GM12878 (cell line): ENCODE data around the gene TUBD1. TPM values are rescaled to one million over a fixed set of nuclear protein-coding genes. Genes with fewer than 3 reads are reported as not detected.
"Not testable (repeated sequence)": the region's sequence is repeated elsewhere in the genome, so short reads cannot be mapped to it uniquely, and the experiment has no call there.

Experiments used
- ATAC-seq: fragments of 200-7000 bp; cut with Tn5 transposase; 3 replicates; pipeline ENCODE4 v1.9.1; 2020; ENCODE audit warnings: mild to moderate bottlenecking, moderate library complexity
- BruUV-seq: library from RNA; stranded (reverse); fragments of 400-500 nt; replicated peaks from 2 replicates; lab custom pipeline; 2021; lab: Mats Ljungman, UMichigan
- CTCF ChIA-PET: fragments of 300-600 bp; sonication (Branson Sonifier 250); formaldehyde crosslinking; extraction: SDS; loops from one replicate; lab custom pipeline; 2021; ENCODE audit warnings: inconsistent platforms; lab: Yijun Ruan, JAX
- POLR2A ChIA-PET: fragments of 350-600 bp; formaldehyde crosslinking; extraction: SDS; loops from one replicate; lab custom pipeline; 2021; ENCODE audit warnings: inconsistent platforms; lab: Charles Lee
- RAD21 ChIA-PET: fragments of 300-600 bp; sonication (Branson Sonifier 250); formaldehyde crosslinking; loops from one replicate; lab custom pipeline; 2023; ENCODE audit warnings: antibody characterized with exemption; ENCODE audit not compliant: unreplicated experiment; lab: Charles Lee
- SMC1A ChIA-PET: fragments of 300-600 bp; sonication (Branson Sonifier 250); formaldehyde crosslinking; loops from one replicate; lab custom pipeline; 2023; ENCODE audit not compliant: unreplicated experiment, uncharacterized antibody; lab: Charles Lee
- DNase-seq: peaks from one replicate; pipeline ENCODE4 v3.0.0-alpha.2; 2011; ENCODE audit warnings: low read depth, low spot score
- FAIRE-seq: peaks from 3 replicates; lab custom pipeline; 2011; peaks lifted over from hg19 to GRCh38; lab: Jason Lieb, UNC
- H2AFZ ChIP-seq: 2 replicates; pipeline ENCODE4 v1.6.0; 2011; ENCODE audit warnings: low read depth, low read length, control low read depth; ENCODE audit not compliant: control insufficient read depth
- H3K27ac ChIP-seq: 2 replicates; pipeline ENCODE4 v1.5.1; 2011; ENCODE audit warnings: control low read depth; ENCODE audit not compliant: control insufficient read depth, insufficient read depth
- H3K27me3 ChIP-seq, 2 experiments: replicated peaks in 1 of 2; 2 replicates each; pipeline versions ENCODE4 v1.6.0 to v1.6.1; 2011; ENCODE audit warnings: low read length in 1 of 2; ENCODE audit not compliant: control insufficient read depth in 2 of 2, insufficient read depth in 2 of 2
- H3K36me3 ChIP-seq, 2 experiments: 2 replicates each; pipeline ENCODE4 v1.5.1; 2011; ENCODE audit warnings: low read length in 1 of 2; ENCODE audit not compliant: control insufficient read depth in 2 of 2, insufficient read depth in 2 of 2
- H3K4me1 ChIP-seq: 2 replicates; pipeline ENCODE4 v1.6.1; 2011; ENCODE audit warnings: mild to moderate bottlenecking, low read length, moderate library complexity, mixed read lengths; ENCODE audit not compliant: control insufficient read depth, insufficient read depth
- H3K4me2 ChIP-seq: 2 replicates; pipeline ENCODE4 v1.6.0; 2011; ENCODE audit warnings: control low read depth; ENCODE audit not compliant: control insufficient read depth, insufficient read depth
- H3K4me3 ChIP-seq: fragments of 200-600 bp; sonication (generic); 2 replicates; pipeline ENCODE4 v1.5.1; 2016
- H3K79me2 ChIP-seq: 2 replicates; pipeline ENCODE4 v1.6.0; 2011; ENCODE audit warnings: low read length; ENCODE audit not compliant: control insufficient read depth, insufficient read depth
- H3K9ac ChIP-seq: 2 replicates; pipeline ENCODE4 v1.8.0; 2011; ENCODE audit warnings: low read length, control low read depth, mixed read lengths; ENCODE audit not compliant: control insufficient read depth, insufficient read depth
- H3K9me3 ChIP-seq: replicated peaks from 3 replicates; pipeline ENCODE4 v1.5.1; 2011; ENCODE audit warnings: mild to moderate bottlenecking, low read length; ENCODE audit not compliant: control insufficient read depth, insufficient read depth
- H4K20me1 ChIP-seq: 2 replicates; pipeline ENCODE4 v1.6.0; 2011; ENCODE audit not compliant: control insufficient read depth, insufficient read depth
- CREM ChIP-seq: IDR thresholded peaks from 2 replicates; pipeline ENCODE4 v1.6.1; 2014; ENCODE audit warnings: antibody characterized with exemption, low read depth
- ETV6 ChIP-seq, 2 experiments: fragments of 450-650 bp in 1 of 2; IDR thresholded peaks in 1 of 2; conservative IDR thresholded peaks in 1 of 2; 2 replicates each; pipeline ENCODE4 v1.6.1; 2014; ENCODE audit warnings: antibody characterized with exemption in 1 of 2, borderline replicate concordance in 1 of 2, low read depth in 1 of 2, mild to moderate bottlenecking in 1 of 2, moderate library complexity in 1 of 2
- WGBS: methylation state at CpG from one replicate; pipeline ENCODE4 v1.1.6; 2016; ENCODE audit warnings: low lambda C conversion rate; ENCODE audit not compliant: insufficient replicate concordance, insufficient coverage; ENCODE audit errors: missing lambda C conversion rate; 5-methylcytosine and 5-hydroxymethylcytosine counted together
- in situ Hi-C: fragments of 300-500 bp; cut with MboI; formaldehyde crosslinking; loops from 9 replicates; pipeline ENCODE4 v1.14.3; 2018; ENCODE audit warnings: mixed read lengths
- intact Hi-C: fragments of 100-400 bp; cut with micrococcal nuclease; formaldehyde crosslinking; loops from one replicate; pipeline ENCODE4 v1.14.2; 2022; ENCODE audit not compliant: unreplicated experiment
- polyA plus RNA-seq, 11 experiments: library from polyadenylated mRNA; depleted of rRNA in 4 of 11; unstranded in 6 of 11; stranded (reverse) in 5 of 11; fragments of >200 nt; fragmentation: Nextera tagmentation in 4 of 11; fragmentation: Illumina TruSeq in 1 of 11; extraction: Ambion mirVana in 4 of 11; extraction: Trizol in 1 of 11; gene quantifications; 1 replicate in 1 of 11; 2 replicates in 10 of 11; pipeline versions ENCODE4 v1.2.1 to v1.2.3, GENCODE V29; 2011 to 2016; ENCODE audit warnings: inconsistent platforms in 2 of 11, missing spikeins in 2 of 11, low read depth in 1 of 11
- total RNA-seq, 4 experiments: library from RNA; depleted of rRNA in 3 of 4; stranded (reverse); fragments of >200 nt in 3 of 4; fragmentation: Illumina TruSeq in 1 of 4; extraction: Trizol in 1 of 4; gene quantifications; 2 replicates each; pipeline versions ENCODE4 v1.2.1 to v1.2.3, GENCODE V29; 2013 to 2021

The TUBD1 gene
- total and polyA plus RNA-seq, 10 of the 15 experiments (the other 5 are each of a cell fraction or from before 2014, with no cell fraction given) = 5.3 to 10.8 (median 8.3) TPM

GRCh38 chr17:59851439-59852375 lies 41.0 kb downstream of the TUBD1 start:
- Histone ChIP-seq H3K9me3 (no peaks in the 10 kb centered on the region), H3K4me2 (no peak overlapping the region), H3K36me3 (no peaks in the 10 kb centered on the region), H3K27ac (no peak overlapping the region), H4K20me1 (no peaks in the 10 kb centered on the region), H3K79me2 (no peaks in the 10 kb centered on the region), H3K4me1 (peaks cover 28% of the 10 kb centered on the region), H3K9ac (no peak overlapping the region), H3K4me3 (no peak overlapping the region), H2AFZ (no peak overlapping the region), H3K27me3 (no peaks in the 10 kb centered on the region)
- ChIA-PET SMC1A (interaction anchor here (0.8 to 2.0 kb wide), 5 partner anchors 20 to 93 kb away, joined by 3 to 5 read pairs (median 4); no protein-coding TSS in a partner anchor), CTCF (interaction anchor here (1.4 kb wide), 1 partner anchor 23 kb away, joined by 4 read pairs; no protein-coding TSS in a partner anchor), POLR2A (interaction anchor here (0.7 to 1.9 kb wide), 2 partner anchors 99 to 231 kb away, joined by 3 to 9 read pairs; no protein-coding TSS in a partner anchor), RAD21 (interaction anchor here (0.8 to 7.4 kb wide), 2 partner anchors 26 to 98 kb away, joined by 3 to 88 read pairs; no protein-coding TSS in a partner anchor)
- in situ Hi-C loops (no loop called here), intact Hi-C loops (no loop called here)
- no TSS peak for BruUV-seq
- FAIRE-seq = no peak
- WGBS = 91% methylated on average over 14 of the region's 14 CpGs
- DNase-seq = no peak
- TF ChIP-seq CREM (no peak), ETV6 (conservative IDR thresholded peaks at IDR 0.05 in 1 of 2, IDR thresholded peaks at IDR 0.05 in 1 of 2; ENCODE audit: borderline replicate concordance in 1 of 2, low read depth in 1 of 2) (peak in 1 of 2 experiments; percentile 70; a peak in 1 of 4 replicates)
- no peak for ATAC-seq

- H2AFZ ChIP-seq, in situ Hi-C loops, ATAC-seq, H3K27ac ChIP-seq, H3K27me3 ChIP-seq, H3K4me3 ChIP-seq, H3K36me3 ChIP-seq, H3K9ac ChIP-seq, H3K4me2 ChIP-seq, H4K20me1 ChIP-seq, H3K79me2 ChIP-seq, H3K9me3 ChIP-seq, DNase-seq, FAIRE-seq, BruUV-seq, intact Hi-C loops: not testable (repeated sequence)
- ChIA-PET SMC1A (interaction anchor here (0.8 to 2.0 kb wide), 4 partner anchors 13 to 96 kb away, joined by 3 to 10 read pairs (median 6); partner anchors contain the start of genes RPS6KB1 and TUBD1), CTCF (interaction anchor here (0.6 to 2.9 kb wide), 4 partner anchors 63 to 93 kb away, joined by 3 to 5 read pairs (median 3); no protein-coding TSS in a partner anchor), RAD21 (interaction anchor here (0.9 to 8.4 kb wide), 5 partner anchors 12 to 102 kb away, joined by 3 to 149 read pairs (median 45); no protein-coding TSS in a partner anchor), POLR2A (interaction anchor here (0.6 to 1.9 kb wide), 3 partner anchors 41 to 97 kb away, joined by 3 to 9 read pairs (median 3); no protein-coding TSS in a partner anchor)
- H3K4me1 ChIP-seq = peaks cover 34% of the 10 kb centered on the region
- WGBS = over 99% methylated on average over 9 of the region's 15 CpGs
Measured at GRCh38 chr17:59850311-59850710, 42.4 kb downstream of the TUBD1 start.
